ENCODE measurements around the gene TMEM185B.

The TMEM185B gene

GRCh38 chr2:120224735-120225548 is 1.7 kb upstream of the TMEM185B start:
- TF ChIP-seq, protein P1, sequence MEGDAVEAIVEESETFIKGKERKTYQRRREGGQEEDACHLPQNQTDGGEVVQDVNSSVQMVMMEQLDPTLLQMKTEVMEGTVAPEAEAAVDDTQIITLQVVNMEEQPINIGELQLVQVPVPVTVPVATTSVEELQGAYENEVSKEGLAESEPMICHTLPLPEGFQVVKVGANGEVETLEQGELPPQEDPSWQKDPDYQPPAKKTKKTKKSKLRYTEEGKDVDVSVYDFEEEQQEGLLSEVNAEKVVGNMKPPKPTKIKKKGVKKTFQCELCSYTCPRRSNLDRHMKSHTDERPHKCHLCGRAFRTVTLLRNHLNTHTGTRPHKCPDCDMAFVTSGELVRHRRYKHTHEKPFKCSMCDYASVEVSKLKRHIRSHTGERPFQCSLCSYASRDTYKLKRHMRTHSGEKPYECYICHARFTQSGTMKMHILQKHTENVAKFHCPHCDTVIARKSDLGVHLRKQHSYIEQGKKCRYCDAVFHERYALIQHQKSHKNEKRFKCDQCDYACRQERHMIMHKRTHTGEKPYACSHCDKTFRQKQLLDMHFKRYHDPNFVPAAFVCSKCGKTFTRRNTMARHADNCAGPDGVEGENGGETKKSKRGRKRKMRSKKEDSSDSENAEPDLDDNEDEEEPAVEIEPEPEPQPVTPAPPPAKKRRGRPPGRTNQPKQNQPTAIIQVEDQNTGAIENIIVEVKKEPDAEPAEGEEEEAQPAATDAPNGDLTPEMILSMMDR (IDR thresholded peaks at IDR 0.05; ENCODE audit: low read depth, low read length), result no peak
- DNase-seq (ENCODE audit: extremely low read depth, low read depth), result no peak

DNA sequence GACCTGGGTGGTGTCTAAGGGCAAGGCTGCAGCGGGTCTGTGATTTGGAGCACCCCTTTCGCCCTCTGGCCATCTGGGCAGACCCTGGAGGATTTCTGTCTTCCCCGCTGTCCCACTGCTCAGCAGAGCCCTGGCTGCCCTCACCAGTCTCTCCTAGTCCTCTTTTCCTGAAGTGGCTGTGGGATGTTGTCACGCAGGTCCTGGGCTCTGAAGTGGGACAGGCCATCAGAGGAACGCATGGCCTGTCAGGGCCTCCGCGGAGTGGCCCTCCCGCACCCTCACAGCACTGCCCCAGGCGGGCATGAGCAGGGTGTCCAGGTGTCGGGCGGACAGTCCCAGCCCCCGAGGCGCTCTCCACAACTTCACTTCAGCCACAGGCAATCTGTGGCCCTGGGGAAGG is 1.1 kb upstream of the TMEM185B start:
- DNase-seq (ENCODE audit: extremely low read depth, low read depth), result no peak
- TF ChIP-seq, protein P1 (IDR thresholded peaks at IDR 0.05; ENCODE audit: low read depth, low read length), result no peak

DNA sequence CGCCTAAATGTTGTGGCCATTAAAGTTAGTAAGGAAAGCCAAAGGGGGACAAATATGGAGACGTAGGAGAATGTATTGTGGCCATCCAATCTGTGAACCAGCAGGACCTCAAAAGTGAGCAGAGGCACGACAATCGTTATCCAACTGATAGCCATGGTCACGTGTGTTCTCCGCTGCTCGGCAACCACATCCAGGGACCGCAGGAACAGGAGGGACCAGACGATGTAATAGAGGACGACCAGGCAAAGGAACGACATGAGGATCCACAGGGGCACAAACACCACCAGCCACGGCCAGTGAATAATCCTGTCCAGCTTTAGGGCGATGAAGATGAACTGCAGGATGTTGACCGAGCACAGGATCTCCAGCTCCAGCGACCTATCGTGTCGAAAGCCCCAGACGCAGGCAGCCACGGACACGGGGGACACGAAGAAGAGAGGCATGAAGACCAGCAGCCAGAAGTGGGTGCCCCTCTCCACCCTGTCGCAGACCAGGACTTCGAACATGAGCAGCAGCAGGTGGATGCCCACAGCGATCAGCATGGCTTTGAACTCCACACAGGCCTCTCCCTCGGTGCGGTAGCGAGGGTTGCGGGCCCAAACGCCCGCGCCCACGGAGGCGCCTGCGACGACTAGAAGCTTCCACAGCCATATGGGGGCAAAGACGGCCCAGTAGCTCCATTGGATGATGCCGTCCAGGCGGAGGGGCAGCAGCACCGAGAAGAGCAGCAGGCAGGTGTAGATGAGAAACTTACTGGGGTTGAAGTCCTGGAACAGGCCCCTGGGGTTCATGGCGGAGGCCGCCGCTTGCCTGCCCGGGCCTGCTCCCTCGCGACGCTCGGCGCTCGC is 790 bp downstream of the TMEM185B start:
- TF ChIP-seq, protein P1 (IDR thresholded peaks at IDR 0.05; ENCODE audit: low read depth, low read length), result no peak
- no peak for DNase-seq (ENCODE audit: extremely low read depth, low read depth)

DNA sequence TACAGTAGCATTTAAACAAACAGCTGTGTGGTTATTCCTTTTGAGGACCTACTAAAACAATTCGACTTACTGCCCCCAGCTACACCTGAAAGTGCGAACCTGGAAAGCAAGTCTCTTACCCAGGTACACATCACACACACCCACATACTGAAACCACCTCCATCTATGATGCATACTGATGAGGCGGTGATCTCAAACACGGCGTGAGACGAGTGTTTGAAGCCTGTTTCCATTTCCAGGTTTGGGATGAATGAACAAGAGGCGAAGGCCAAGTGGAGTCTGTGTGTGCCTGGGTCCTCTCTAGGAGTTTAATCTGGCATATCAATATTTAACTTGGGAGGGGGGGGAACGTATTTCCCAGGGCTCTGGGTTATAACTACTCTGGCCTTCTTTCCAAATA is 1.6 kb downstream of the TMEM185B start:
- TF ChIP-seq, protein P1 (IDR thresholded peaks at IDR 0.05; ENCODE audit: low read depth, low read length), result no peak
- no peak for DNase-seq (ENCODE audit: extremely low read depth, low read depth)

GRCh38 chr2:120220756-120221155 is 2.4 kb downstream of the TMEM185B start:
- DNase-seq (ENCODE audit: extremely low read depth, low read depth), result no peak
- TF ChIP-seq, protein P1 (IDR thresholded peaks at IDR 0.05; ENCODE audit: low read depth, low read length), result no peak

GRCh38 chr2:120219766-120220165 is 3.4 kb downstream of the TMEM185B start:
- DNase-seq (ENCODE audit: extremely low read depth, low read depth), result no peak
- TF ChIP-seq, protein P1 (IDR thresholded peaks at IDR 0.05; ENCODE audit: low read depth, low read length), result no peak

DNA sequence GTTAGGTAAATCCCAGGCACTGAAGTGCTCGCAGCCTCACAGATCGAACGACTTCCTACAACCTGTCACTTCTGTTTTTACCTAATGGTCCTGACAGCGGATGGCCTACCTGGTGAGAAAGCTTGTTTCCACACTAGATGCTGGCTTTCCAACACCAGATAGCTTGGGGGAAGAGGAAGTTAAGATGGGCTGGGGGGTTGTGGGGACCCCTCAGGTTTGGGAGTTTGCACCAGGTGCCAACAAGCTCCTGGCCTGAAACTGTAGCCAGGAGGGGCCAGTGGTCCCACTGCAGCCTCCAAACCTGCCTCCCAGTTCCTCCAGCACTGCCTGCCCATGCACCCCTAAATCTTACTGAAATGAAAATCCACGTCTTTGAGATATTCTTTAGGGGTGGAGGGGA is 3.9 kb downstream of the TMEM185B start:
- no peak for DNase-seq (ENCODE audit: extremely low read depth, low read depth)
- TF ChIP-seq, protein P1 (IDR thresholded peaks at IDR 0.05; ENCODE audit: low read depth, low read length), result no peak

Data from AG09319 (cell line).